Activated T-helper 1 cell treated with anti-CD3 and anti-CD28 coated beads, Interleukin-12 subunit alpha, Interleukin-12 subunit beta, Interleukin-2, Interleukin-4 antibody, amounts not matched to agents 30 ng/mL and 10 ng/mL and 1 ng/mL, durations not matched to agents 14 hours and 24 hours and 36 hours (primary cell): ENCODE measurements around the gene PFKFB3. TPM values are rescaled to one million over a fixed set of nuclear protein-coding genes. Genes with fewer than 3 reads are reported as not detected.
"Not testable (repeated sequence)": the region's sequence is repeated elsewhere in the genome, so short reads cannot be mapped to it uniquely, and the experiment has no call there.

Source experiments
- DNase-seq: peaks from one replicate; pipeline ENCODE4 v3.0.0; 2021; ENCODE audit warnings: low spot score
- H3K27ac Mint-ChIP-seq: one replicate; pipeline ENCODE4 v1.8.0; 2021; ENCODE audit warnings: mild to moderate bottlenecking, mixed read lengths
- H3K27me3 Mint-ChIP-seq: one replicate; pipeline ENCODE4 v1.8.0; 2022; ENCODE audit warnings: mild to moderate bottlenecking, moderate library complexity, mixed read lengths; ENCODE audit not compliant: insufficient read depth
- H3K36me3 Mint-ChIP-seq: one replicate; pipeline ENCODE4 v1.8.0; 2021; ENCODE audit warnings: low read depth, mixed read lengths
- H3K4me1 Mint-ChIP-seq: one replicate; pipeline ENCODE4 v1.8.0; 2021; ENCODE audit warnings: low read depth, mixed read lengths
- H3K4me3 Mint-ChIP-seq: one replicate; pipeline ENCODE4 v1.8.0; 2021; ENCODE audit warnings: mild to moderate bottlenecking, moderate library complexity, mixed read lengths
- H3K9me3 Mint-ChIP-seq: one replicate; pipeline ENCODE4 v1.8.0; 2021; ENCODE audit warnings: mixed read lengths
- intact Hi-C: fragments of 100-400 bp; cut with micrococcal nuclease; formaldehyde crosslinking; loops from one replicate; pipeline ENCODE4 v1.15.1; 2024
- total RNA-seq: library from RNA; stranded (reverse); gene quantifications from 2 replicates; pipeline ENCODE4 v1.2.3, GENCODE V29; 2022

The PFKFB3 gene
- total RNA-seq, 1 donor from 2014 or later, result 90.3 TPM

GRCh38 chr10:6240254-6240653 is 37.5 kb downstream of the PFKFB3 start:
- H3K27ac Mint-ChIP-seq, result no peak overlapping the region
- H3K9me3 Mint-ChIP-seq, result peaks cover 8% of the 10 kb centered on the region
- H3K4me3 Mint-ChIP-seq, result no peak overlapping the region
- H3K36me3 Mint-ChIP-seq, result peaks cover 40% of the 10 kb centered on the region
- no peaks in the 10 kb centered on the region for H3K27me3 Mint-ChIP-seq
- intact Hi-C loops, result no loop called here
- no peak for DNase-seq
- H3K4me1 Mint-ChIP-seq, result peaks cover 24% of the 10 kb centered on the region

- peaks cover 21% of the 10 kb centered on the region for H3K4me1 Mint-ChIP-seq
- H3K27ac Mint-ChIP-seq, result no peak overlapping the region
- peaks cover 26% of the 10 kb centered on the region for H3K36me3 Mint-ChIP-seq
- DNase-seq, result no peak
- H3K9me3 Mint-ChIP-seq, result peaks cover 8% of the 10 kb centered on the region
- no peaks in the 10 kb centered on the region for H3K27me3 Mint-ChIP-seq
- intact Hi-C loops, result no loop called here
- H3K4me3 Mint-ChIP-seq, result no peak overlapping the region
Measured at GRCh38 chr10:6242089-6242488, 39.4 kb downstream of the PFKFB3 start.

- H3K9me3 Mint-ChIP-seq, result no peaks in the 10 kb centered on the region
- H3K36me3 Mint-ChIP-seq, result peaks cover 22% of the 10 kb centered on the region
- H3K4me3 Mint-ChIP-seq, result no peak overlapping the region
- no peak overlapping the region for H3K27ac Mint-ChIP-seq
- peaks cover 9% of the 10 kb centered on the region for H3K4me1 Mint-ChIP-seq
- no peaks in the 10 kb centered on the region for H3K27me3 Mint-ChIP-seq
- intact Hi-C loops, result no loop called here
- no peak for DNase-seq
Measured at GRCh38 chr10:6244510-6244909, 41.8 kb downstream of the PFKFB3 start.

GRCh38 chr10:6247041-6247712 is 44.4 kb downstream of the PFKFB3 start:
- no peaks in the 10 kb centered on the region for H3K27me3 Mint-ChIP-seq
- H3K27ac Mint-ChIP-seq, result no peak overlapping the region
- intact Hi-C loops, result no loop called here
- no peaks in the 10 kb centered on the region for H3K9me3 Mint-ChIP-seq
- no peak overlapping the region for H3K4me3 Mint-ChIP-seq
- no peak for DNase-seq
- H3K36me3 Mint-ChIP-seq, result peaks cover 13% of the 10 kb centered on the region
- H3K4me1 Mint-ChIP-seq, result peaks cover 7% of the 10 kb centered on the region

- H3K27me3 Mint-ChIP-seq, H3K9me3 Mint-ChIP-seq, H3K4me3 Mint-ChIP-seq, DNase-seq, H3K4me1 Mint-ChIP-seq, H3K27ac Mint-ChIP-seq, intact Hi-C loops: not testable (repeated sequence)
- H3K36me3 Mint-ChIP-seq, result peaks cover 16% of the 10 kb centered on the region
Measured at GRCh38 chr10:6248908-6249307, 46.2 kb downstream of the PFKFB3 start.

GRCh38 chr10:6249698-6250097 is 47.0 kb downstream of the PFKFB3 start:
- intact Hi-C loops, result no loop called here
- H3K4me3 Mint-ChIP-seq, result no peak overlapping the region
- H3K27ac Mint-ChIP-seq, result no peak overlapping the region
- H3K36me3 Mint-ChIP-seq, result peaks cover 16% of the 10 kb centered on the region
- no peak for DNase-seq
- H3K4me1 Mint-ChIP-seq, result peaks cover 7% of the 10 kb centered on the region
- no peaks in the 10 kb centered on the region for H3K27me3 Mint-ChIP-seq
- no peaks in the 10 kb centered on the region for H3K9me3 Mint-ChIP-seq

GRCh38 chr10:6250745-6251144 is 48.0 kb downstream of the PFKFB3 start:
- H3K27me3 Mint-ChIP-seq, result no peaks in the 10 kb centered on the region
- H3K9me3 Mint-ChIP-seq, result no peaks in the 10 kb centered on the region
- peaks cover 7% of the 10 kb centered on the region for H3K4me1 Mint-ChIP-seq
- peaks cover 16% of the 10 kb centered on the region for H3K36me3 Mint-ChIP-seq
- no peak for DNase-seq
- intact Hi-C loops, result no loop called here
- H3K4me3 Mint-ChIP-seq, result no peak overlapping the region
- H3K27ac Mint-ChIP-seq, result no peak overlapping the region

- peaks cover 24% of the 10 kb centered on the region for H3K36me3 Mint-ChIP-seq
- peaks cover 7% of the 10 kb centered on the region for H3K4me1 Mint-ChIP-seq
- no peak overlapping the region for H3K4me3 Mint-ChIP-seq
- intact Hi-C loops, result no loop called here
- H3K27ac Mint-ChIP-seq, result no peak overlapping the region
- H3K27me3 Mint-ChIP-seq, result no peaks in the 10 kb centered on the region
- H3K9me3 Mint-ChIP-seq, result peaks cover 3% of the 10 kb centered on the region
- no peak for DNase-seq
Measured at GRCh38 chr10:6254201-6254600, 51.5 kb downstream of the PFKFB3 start.

GRCh38 chr10:6255548-6256061 is 52.9 kb downstream of the PFKFB3 start:
- Mint-ChIP-seq H3K36me3 (peaks cover 30% of the 10 kb centered on the region), H3K9me3 (peaks cover 15% of the 10 kb centered on the region), H3K27ac (no peak overlapping the region), H3K4me1 (peaks cover 11% of the 10 kb centered on the region), H3K4me3 (no peak overlapping the region), H3K27me3 (no peaks in the 10 kb centered on the region)
- no peak for DNase-seq
- intact Hi-C loops, result no loop called here

- no peak overlapping the region for H3K4me3 Mint-ChIP-seq
- peaks cover 24% of the 10 kb centered on the region for H3K9me3 Mint-ChIP-seq
- peaks cover 35% of the 10 kb centered on the region for H3K36me3 Mint-ChIP-seq
- H3K4me1 Mint-ChIP-seq, result peaks cover 10% of the 10 kb centered on the region
- H3K27me3 Mint-ChIP-seq, result no peaks in the 10 kb centered on the region
- intact Hi-C loops, result no loop called here
- no peak overlapping the region for H3K27ac Mint-ChIP-seq
- DNase-seq, result no peak
Measured at GRCh38 chr10:6256439-6256838, 53.7 kb downstream of the PFKFB3 start.

GRCh38 chr10:6259153-6259552 is 56.4 kb downstream of the PFKFB3 start:
- DNase-seq, result no peak
- H3K4me1 Mint-ChIP-seq, result peaks cover 9% of the 10 kb centered on the region

GRCh38 chr10:6260843-6261242 is 58.1 kb downstream of the PFKFB3 start:
- intact Hi-C loops, result no loop called here
- peaks cover 2% of the 10 kb centered on the region for H3K27me3 Mint-ChIP-seq
- no peak overlapping the region for H3K4me3 Mint-ChIP-seq
- H3K36me3 Mint-ChIP-seq, result peaks cover 36% of the 10 kb centered on the region
- H3K4me1 Mint-ChIP-seq, result peaks cover 9% of the 10 kb centered on the region
- H3K27ac Mint-ChIP-seq, result no peak overlapping the region
- DNase-seq, result no peak
- H3K9me3 Mint-ChIP-seq, result peaks cover 29% of the 10 kb centered on the region

More at GRCh38 chr10:6259153-6259552, 56.4 kb downstream of the PFKFB3 start:
- Mint-ChIP-seq H3K36me3 (peaks cover 36% of the 10 kb centered on the region), H3K27ac (no peak overlapping the region), H3K27me3 (no peaks in the 10 kb centered on the region), H3K9me3 (peaks cover 29% of the 10 kb centered on the region), H3K4me3 (no peak overlapping the region)
- intact Hi-C loops, result no loop called here

- Mint-ChIP-seq H3K4me3 (no peak overlapping the region), H3K27ac (peak overlapping the region; percentile 75), H3K27me3 (peaks cover 2% of the 10 kb centered on the region), H3K36me3 (peaks cover 12% of the 10 kb centered on the region), H3K4me1 (peaks cover 62% of the 10 kb centered on the region), H3K9me3 (peaks cover 4% of the 10 kb centered on the region)
- intact Hi-C loops, result loop anchor here (1.0 to 2.0 kb wide), 2 partner anchors 7 to 29 kb away; no protein-coding TSS in a partner anchor
- no peak for DNase-seq
Measured at GRCh38 chr10:6267941-6268340, 65.2 kb downstream of the PFKFB3 start.
